Skin epidermis (tissue), 12 donors: ENCODE data around the gene CAMK2G.

Source experiments
- H3K27ac ChIP-seq, 21 experiments: fragments of 200-600 bp; sonication (generic) in 11 of 21; one replicate each; pipeline ENCODE4 v1.5.0; 2020; ENCODE audit warnings: mild to moderate bottlenecking in 3 of 21, inconsistent platforms in 2 of 21, moderate library complexity in 2 of 21
- H3K4me3 ChIP-seq, 7 experiments: fragments of 200-600 bp; sonication (generic) in 2 of 7; one replicate each; pipeline ENCODE4 v1.5.0; 2020; ENCODE audit warnings: inconsistent platforms in 2 of 7, mild to moderate bottlenecking in 2 of 7, moderate library complexity in 1 of 7

The CAMK2G gene

GRCh38 chr10:73887294-73888039 is 13.1 kb upstream of the CAMK2G start:
- Histone ChIP-seq H3K4me3 (no peak overlapping the region), H3K27ac (peak overlapping the region in 20 of 21 experiments; percentile 69 to 92 (median 84))

GRCh38 chr10:73886661-73887293 is 12.4 kb upstream of the CAMK2G start:
- Histone ChIP-seq H3K27ac (peak overlapping the region in 20 of 21 experiments; percentile 69 to 92 (median 84)), H3K4me3 (no peak overlapping the region)

GRCh38 chr10:73886085-73886529 is 11.8 kb upstream of the CAMK2G start:
- H3K27ac ChIP-seq, result peak overlapping the region in 19 of 21 experiments; percentile 69 to 92 (median 85)
- no peak overlapping the region for H3K4me3 ChIP-seq

GRCh38 chr10:73884017-73884416 is 9.7 kb upstream of the CAMK2G start:
- Histone ChIP-seq H3K4me3 (no peak overlapping the region), H3K27ac (no peak overlapping the region)

- H3K27ac ChIP-seq, result no peak overlapping the region
- H3K4me3 ChIP-seq, result no peak overlapping the region
These were observed 7.0 kb upstream of the CAMK2G start for GRCh38 chr10:73881221-73881919.

GRCh38 chr10:73879296-73880173 is 5.2 kb upstream of the CAMK2G start:
- Histone ChIP-seq H3K27ac (peak overlapping the region in 3 of 21 experiments; percentile 10 to 32 (median 13)), H3K4me3 (no peak overlapping the region)

- Histone ChIP-seq H3K27ac (no peak overlapping the region), H3K4me3 (no peak overlapping the region)
These were observed 4.0 kb upstream of the CAMK2G start for GRCh38 chr10:73878365-73878764.

- peak overlapping the region in 1 of 21 experiments; percentile 10 for H3K27ac ChIP-seq
These were observed 3.3 kb upstream of the CAMK2G start for GRCh38 chr10:73877533-73878160.

GRCh38 chr10:73876971-73877370 is 2.6 kb upstream of the CAMK2G start:
- Histone ChIP-seq H3K4me3 (no peak overlapping the region), H3K27ac (no peak overlapping the region)

More at GRCh38 chr10:73877533-73878160, 3.3 kb upstream of the CAMK2G start:
- H3K4me3 ChIP-seq, result no peak overlapping the region

GRCh38 chr10:73876566-73876965 is 2.2 kb upstream of the CAMK2G start:
- peak overlapping the region in 3 of 21 experiments; percentile 18 to 52 (median 21) for H3K27ac ChIP-seq

GRCh38 chr10:73876157-73876556 is 1.8 kb upstream of the CAMK2G start:
- peak overlapping the region in 3 of 21 experiments; percentile 18 to 52 (median 21) for H3K27ac ChIP-seq
- H3K4me3 ChIP-seq, result no peak overlapping the region

More at GRCh38 chr10:73876566-73876965, 2.2 kb upstream of the CAMK2G start:
- H3K4me3 ChIP-seq, result no peak overlapping the region

- Histone ChIP-seq H3K27ac (peak overlapping the region in 15 of 21 experiments; percentile 42 to 87 (median 72)), H3K4me3 (peak overlapping the region; percentile 73 to 91 (median 86))
These were observed 752 bp upstream of the CAMK2G start for GRCh38 chr10:73875139-73875475.

- peak overlapping the region; percentile 73 to 91 (median 86) for H3K4me3 ChIP-seq
- peak overlapping the region in 19 of 21 experiments; percentile 54 to 85 (median 73) for H3K27ac ChIP-seq
These were observed 528 bp downstream of the CAMK2G start for GRCh38 chr10:73873838-73874215.

- H3K27ac ChIP-seq, result peak overlapping the region in 16 of 21 experiments; percentile 6 to 85 (median 76)
- H3K4me3 ChIP-seq, result peak overlapping the region; percentile 73 to 91 (median 86)
These were observed 1.1 kb downstream of the CAMK2G start for GRCh38 chr10:73873142-73873837.

GRCh38 chr10:73872190-73872710 is 2.1 kb downstream of the CAMK2G start:
- Histone ChIP-seq H3K4me3 (peak overlapping the region in 1 of 7 experiments; percentile 86), H3K27ac (peak overlapping the region in 6 of 21 experiments; percentile 7 to 52 (median 22))

GRCh38 chr10:73871295-73872189 is 2.8 kb downstream of the CAMK2G start:
- Histone ChIP-seq H3K27ac (peak overlapping the region in 5 of 21 experiments; percentile 7 to 52 (median 18)), H3K4me3 (no peak overlapping the region)

- Histone ChIP-seq H3K27ac (peak overlapping the region in 3 of 21 experiments; percentile 3 to 50 (median 17)), H3K4me3 (no peak overlapping the region)
These were observed 5.6 kb downstream of the CAMK2G start for GRCh38 chr10:73868655-73869195.
